Adrenal gland (tissue), 12 donors: ENCODE measurements around the gene COPRS. TPM values are rescaled to one million over a fixed set of nuclear protein-coding genes. Genes with fewer than 3 reads are reported as not detected.

Experiments used
- DNase-seq, 7 donors: peaks; one replicate each; pipeline ENCODE4 v3.0.0-alpha.2; 2019 to 2020
- H3K27ac ChIP-seq, 5 donors: fragments of 200-600 bp; sonication (generic) in 4 of 5; 1 replicate in 3 of 5; 2 replicates in 2 of 5; pipeline versions ENCODE4 v1.5.1 to v1.8.0; 2016 to 2020; ENCODE audit warnings: mild to moderate bottlenecking in 1 of 5
- H3K27me3 ChIP-seq: fragments of 200-600 bp; 2 replicates; pipeline ENCODE4 v1.8.0; 2021
- H3K36me3 ChIP-seq, 2 donors: fragments of 200-600 bp; replicated peaks in 1 of 2; 1 replicate in 1 of 2; 2 replicates in 1 of 2; pipeline versions ENCODE4 v1.5.1 to v1.8.0; 2018 to 2022
- H3K4me1 ChIP-seq, 2 donors: fragments of 200-600 bp; replicated peaks in 1 of 2; 1 replicate in 1 of 2; 2 replicates in 1 of 2; pipeline versions ENCODE4 v1.5.1 to v1.8.0; 2018 to 2021
- H3K4me3 ChIP-seq, 4 donors: fragments of 200-600 bp; sonication (generic) in 3 of 4; one replicate each; pipeline ENCODE4 v1.5.1; 2016 to 2018
- H3K9me3 ChIP-seq, 3 donors: fragments of 200-600 bp; sonication (generic) in 1 of 3; replicated peaks in 1 of 3; 1 replicate in 2 of 3; 2 replicates in 1 of 3; pipeline versions ENCODE4 v1.5.1 to v1.8.0; 2016 to 2021
- POLR2A ChIP-seq, 2 donors: fragments of 450-650 bp; IDR thresholded peaks; one replicate each; pipeline ENCODE4 v1.6.1; 2017; ENCODE audit warnings: antibody characterized with exemption in 2 of 2, mild to moderate bottlenecking in 2 of 2, moderate library complexity in 1 of 2
- WGBS, 4 donors: extraction: QIAGEN DNeasy Blood & Tissue Kit in 2 of 4; methylation state at CpG; one replicate each; pipeline versions ENCODE4 v1.1.5 to v1.1.7; 2013 to 2017; 5-methylcytosine and 5-hydroxymethylcytosine counted together
- intact Hi-C, 2 donors: fragments of 100-400 bp; cut with DNase I; formaldehyde crosslinking; loops; one replicate each; pipeline versions ENCODE4 v1.14.1 to v1.15.0; 2022 to 2023
- polyA plus RNA-seq, 3 donors: library from polyadenylated mRNA; stranded (reverse); fragments of 200-250 nt in 2 of 3; fragments of 350-450 nt in 1 of 3; fragmentation: Illumina TruSeq in 1 of 3; extraction: RNeasy Lipid Tissue Mini Kit (QIAGEN cat#74804) in 1 of 3; gene quantifications; one replicate each; pipeline ENCODE4 v1.2.3, GENCODE V29; 2013 to 2014
- total RNA-seq, 9 donors: library from RNA; depleted of rRNA in 4 of 9; stranded (reverse); fragments of >200 nt in 4 of 9; fragments of 120-200 nt in 1 of 9; fragmentation: NEBNext Ultra II Directional in 1 of 9; extraction: Animal tissue kit (Norgen Biotek cat#: 25700) in 1 of 9; gene quantifications; one replicate each; pipeline versions ENCODE4 v1.1.0 to v1.2.4, GENCODE V29; 2013 to 2023
- TF ChIP-seq, protein P1 (sequence below), 6 experiments: fragments of 450-650 bp in 4 of 6; fragments of 200-600 bp in 2 of 6; sonication (generic) in 1 of 6; IDR thresholded peaks; 1 replicate in 5 of 6; 2 replicates in 1 of 6; pipeline versions ENCODE4 v1.5.1 to v1.8.0; 2016 to 2021; ENCODE audit warnings: antibody characterized with exemption in 6 of 6, mild to moderate bottlenecking in 2 of 6, moderate library complexity in 1 of 6
- donor health status: healthy with polysubstance abuse.
- donor health status: Bipolar disorder and iron deficiency.
- donor health status: DM: yes; HTN: yes; CAD: no.
- donor health status: DM: no; HTN: no; CAD: no.
- donor health status: DM: no; HTN: no; CAD: no.
- donor health status: DM: yes; HTN: yes; CAD: no.

Gene COPRS
- total and polyA plus RNA-seq, 12 donors: 31.0 to 126 (median 50.8) TPM

DNA sequence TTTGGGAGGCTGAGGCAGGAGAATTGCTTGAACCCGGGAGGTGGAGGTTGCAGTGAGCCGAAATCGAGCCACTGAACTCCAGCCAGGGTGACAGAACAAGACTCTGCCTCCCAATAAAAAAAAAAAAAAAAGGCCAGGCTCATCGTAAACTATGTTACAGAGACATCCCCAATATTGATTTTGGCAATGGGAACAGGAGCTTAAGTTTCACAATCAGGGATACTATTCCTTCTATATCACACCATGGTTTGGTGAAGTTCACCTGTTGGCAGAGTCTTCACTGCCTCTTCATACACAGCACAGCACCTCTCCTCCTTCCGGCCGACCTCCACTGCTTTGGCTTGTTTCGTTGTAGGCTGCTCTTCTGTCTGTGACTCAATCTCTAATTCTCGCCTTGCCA lies 21.3 kb upstream of the COPRS start:
- no peak for TF ChIP-seq POLR2A (IDR thresholded peaks at IDR 0.05)
- TF ChIP-seq, protein P1, sequence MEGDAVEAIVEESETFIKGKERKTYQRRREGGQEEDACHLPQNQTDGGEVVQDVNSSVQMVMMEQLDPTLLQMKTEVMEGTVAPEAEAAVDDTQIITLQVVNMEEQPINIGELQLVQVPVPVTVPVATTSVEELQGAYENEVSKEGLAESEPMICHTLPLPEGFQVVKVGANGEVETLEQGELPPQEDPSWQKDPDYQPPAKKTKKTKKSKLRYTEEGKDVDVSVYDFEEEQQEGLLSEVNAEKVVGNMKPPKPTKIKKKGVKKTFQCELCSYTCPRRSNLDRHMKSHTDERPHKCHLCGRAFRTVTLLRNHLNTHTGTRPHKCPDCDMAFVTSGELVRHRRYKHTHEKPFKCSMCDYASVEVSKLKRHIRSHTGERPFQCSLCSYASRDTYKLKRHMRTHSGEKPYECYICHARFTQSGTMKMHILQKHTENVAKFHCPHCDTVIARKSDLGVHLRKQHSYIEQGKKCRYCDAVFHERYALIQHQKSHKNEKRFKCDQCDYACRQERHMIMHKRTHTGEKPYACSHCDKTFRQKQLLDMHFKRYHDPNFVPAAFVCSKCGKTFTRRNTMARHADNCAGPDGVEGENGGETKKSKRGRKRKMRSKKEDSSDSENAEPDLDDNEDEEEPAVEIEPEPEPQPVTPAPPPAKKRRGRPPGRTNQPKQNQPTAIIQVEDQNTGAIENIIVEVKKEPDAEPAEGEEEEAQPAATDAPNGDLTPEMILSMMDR (IDR thresholded peaks at IDR 0.05): no peak
- Histone ChIP-seq H3K4me3 (no peak overlapping the region), H3K27ac (no peak overlapping the region), H3K27me3 (no peaks in the 10 kb centered on the region), H3K9me3 (no peaks in the 10 kb centered on the region), H3K36me3 (peaks cover 0 to 90% of the 10 kb centered on the region in 2 donors), H3K4me1 (no peaks in the 10 kb centered on the region)
- intact Hi-C loops: no loop called here
- WGBS, 4 donors: 95 to 98% (median 95%) methylated on average over 8 of the region's 8 CpGs
- DNase-seq: no peak

DNA sequence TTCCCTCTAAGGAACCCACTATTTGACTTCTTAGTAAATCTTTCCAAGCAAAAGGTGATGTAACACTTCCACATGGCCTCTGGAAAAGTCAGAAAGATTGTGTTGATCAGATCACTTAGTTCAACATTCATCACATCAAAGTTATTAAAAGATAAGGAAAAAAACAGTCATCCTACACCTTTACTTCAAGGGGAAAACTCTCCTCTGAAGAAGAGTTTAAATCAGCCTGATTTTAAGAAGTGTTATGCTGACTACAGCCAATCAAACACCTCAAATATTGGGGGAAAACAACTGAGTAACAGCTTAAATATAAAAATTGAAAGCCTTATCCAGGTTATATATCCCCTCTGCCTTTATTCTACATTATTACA lies 19.6 kb upstream of the COPRS start:
- Histone ChIP-seq H3K36me3 (peaks cover 0 to 90% of the 10 kb centered on the region in 2 donors), H3K27ac (no peak overlapping the region), H3K4me3 (no peak overlapping the region), H3K9me3 (no peaks in the 10 kb centered on the region), H3K4me1 (no peaks in the 10 kb centered on the region), H3K27me3 (no peaks in the 10 kb centered on the region)
- intact Hi-C loops: no loop called here
- no peak for DNase-seq
- TF ChIP-seq POLR2A (IDR thresholded peaks at IDR 0.05): no peak
- TF ChIP-seq, protein P1 (IDR thresholded peaks at IDR 0.05): no peak

DNA sequence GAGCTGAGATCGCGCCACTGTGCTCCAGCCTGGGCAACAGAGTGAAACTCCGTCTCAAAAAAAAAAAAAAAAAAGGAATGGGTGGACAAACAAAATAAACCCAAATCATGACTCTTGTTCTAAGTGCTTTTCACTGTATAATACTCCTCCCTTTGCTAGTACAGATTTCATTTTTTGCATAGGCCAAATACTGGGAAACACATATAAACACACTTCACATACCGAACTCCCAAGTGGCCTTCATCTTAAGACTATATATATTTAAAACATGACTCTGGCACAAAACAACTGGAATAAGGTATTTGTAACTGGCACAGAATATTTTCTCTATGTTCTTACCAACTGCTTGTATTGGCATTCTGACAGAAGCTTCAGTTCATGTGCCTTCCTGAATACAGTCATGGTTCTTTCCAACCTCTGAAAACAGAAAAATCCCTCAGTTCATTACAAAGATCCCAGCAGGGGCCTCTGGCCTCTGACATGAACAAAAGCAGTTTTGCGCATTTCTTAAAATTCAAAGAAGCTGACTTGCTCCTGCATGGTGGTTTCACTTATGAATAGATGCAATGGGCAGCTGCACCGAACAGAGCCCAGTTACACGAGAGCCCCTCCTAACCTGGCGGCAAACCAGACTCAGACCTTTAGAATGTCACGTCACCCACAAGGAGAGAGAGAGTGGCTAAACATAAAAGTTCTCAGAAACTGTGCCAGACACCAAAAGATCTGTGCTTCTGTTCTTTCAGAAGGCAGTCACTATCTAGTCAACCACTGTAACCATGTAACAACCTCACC lies 19.1 kb upstream of the COPRS start:
- Histone ChIP-seq H3K4me3 (no peak overlapping the region), H3K27ac (no peak overlapping the region), H3K4me1 (no peaks in the 10 kb centered on the region), H3K27me3 (no peaks in the 10 kb centered on the region), H3K36me3 (peaks cover 0 to 91% of the 10 kb centered on the region in 2 donors), H3K9me3 (no peaks in the 10 kb centered on the region)
- no peak for DNase-seq
- TF ChIP-seq, protein P1 (IDR thresholded peaks at IDR 0.05): no peak
- no peak for TF ChIP-seq POLR2A (IDR thresholded peaks at IDR 0.05)
- intact Hi-C loops: no loop called here
- WGBS, 4 donors: 78 to 97% (median 89%) methylated on average over 9 of the region's 9 CpGs

DNA sequence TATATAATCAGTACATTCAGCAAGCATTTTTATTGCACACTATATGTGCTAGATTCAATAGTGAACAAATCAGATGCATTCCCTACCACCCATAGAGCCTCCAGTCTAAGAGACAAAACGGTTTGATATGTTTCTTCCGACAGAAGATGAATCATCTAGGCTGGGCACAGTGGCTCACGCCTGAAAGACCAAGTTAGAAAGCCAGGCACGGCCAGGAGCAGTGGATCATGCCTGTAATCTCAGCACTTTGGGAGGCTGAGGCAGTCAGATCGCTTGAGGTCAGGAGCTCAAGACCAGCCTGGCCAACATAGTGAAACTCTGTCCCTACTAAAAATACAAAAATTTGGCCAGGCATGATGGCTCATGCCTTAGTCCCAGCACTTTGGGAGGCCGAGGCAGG lies 18.3 kb upstream of the COPRS start:
- H3K9me3 ChIP-seq: no peaks in the 10 kb centered on the region
- peaks cover 0 to 91% of the 10 kb centered on the region in 2 donors for H3K36me3 ChIP-seq
- H3K27me3 ChIP-seq: no peaks in the 10 kb centered on the region
- intact Hi-C loops: no loop called here
- H3K27ac ChIP-seq: no peak overlapping the region
- TF ChIP-seq, protein P1 (IDR thresholded peaks at IDR 0.05): no peak
- no peak for TF ChIP-seq POLR2A (IDR thresholded peaks at IDR 0.05)
- H3K4me3 ChIP-seq: no peak overlapping the region
- 65 to 83% (median 76%) methylated on average over 6 of the region's 6 CpGs for WGBS, 4 donors
- no peak for DNase-seq
- H3K4me1 ChIP-seq: no peaks in the 10 kb centered on the region
